ENCODE results near the gene SLC19A1.

Gene SLC19A1

DNA sequence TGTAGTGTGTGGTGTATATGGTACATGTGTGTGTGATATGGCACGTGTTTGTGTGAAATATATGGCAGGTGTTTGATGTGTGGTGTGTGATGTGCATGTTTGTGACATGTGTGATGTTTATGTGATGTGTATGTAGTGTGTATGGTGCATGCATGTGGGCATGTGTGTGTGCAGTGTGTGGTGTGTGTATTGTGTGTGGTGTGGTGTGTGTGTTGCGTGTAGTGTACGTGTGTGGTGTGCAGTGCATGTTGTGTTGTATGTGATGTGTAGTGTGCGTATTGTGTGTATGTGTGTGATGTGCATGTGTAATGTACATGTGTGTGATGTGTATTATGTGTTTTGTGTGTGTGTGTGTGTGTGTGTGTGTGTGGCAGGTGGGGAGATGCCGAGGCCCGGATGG is 65.7 kb downstream of the SLC19A1 start:
- no peak overlapping the region for H3K4me3 ChIP-seq (replicated peaks in 1 of 2; ENCODE audit: low read depth in 2 of 2, low read length in 2 of 2)
- TF ChIP-seq, protein P1, sequence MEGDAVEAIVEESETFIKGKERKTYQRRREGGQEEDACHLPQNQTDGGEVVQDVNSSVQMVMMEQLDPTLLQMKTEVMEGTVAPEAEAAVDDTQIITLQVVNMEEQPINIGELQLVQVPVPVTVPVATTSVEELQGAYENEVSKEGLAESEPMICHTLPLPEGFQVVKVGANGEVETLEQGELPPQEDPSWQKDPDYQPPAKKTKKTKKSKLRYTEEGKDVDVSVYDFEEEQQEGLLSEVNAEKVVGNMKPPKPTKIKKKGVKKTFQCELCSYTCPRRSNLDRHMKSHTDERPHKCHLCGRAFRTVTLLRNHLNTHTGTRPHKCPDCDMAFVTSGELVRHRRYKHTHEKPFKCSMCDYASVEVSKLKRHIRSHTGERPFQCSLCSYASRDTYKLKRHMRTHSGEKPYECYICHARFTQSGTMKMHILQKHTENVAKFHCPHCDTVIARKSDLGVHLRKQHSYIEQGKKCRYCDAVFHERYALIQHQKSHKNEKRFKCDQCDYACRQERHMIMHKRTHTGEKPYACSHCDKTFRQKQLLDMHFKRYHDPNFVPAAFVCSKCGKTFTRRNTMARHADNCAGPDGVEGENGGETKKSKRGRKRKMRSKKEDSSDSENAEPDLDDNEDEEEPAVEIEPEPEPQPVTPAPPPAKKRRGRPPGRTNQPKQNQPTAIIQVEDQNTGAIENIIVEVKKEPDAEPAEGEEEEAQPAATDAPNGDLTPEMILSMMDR (IDR thresholded peaks at IDR 0.05; ENCODE audit: low read depth, low read length) = no peak
- DNase-seq (ENCODE audit: low read depth in 2 of 2) = no peak

DNA sequence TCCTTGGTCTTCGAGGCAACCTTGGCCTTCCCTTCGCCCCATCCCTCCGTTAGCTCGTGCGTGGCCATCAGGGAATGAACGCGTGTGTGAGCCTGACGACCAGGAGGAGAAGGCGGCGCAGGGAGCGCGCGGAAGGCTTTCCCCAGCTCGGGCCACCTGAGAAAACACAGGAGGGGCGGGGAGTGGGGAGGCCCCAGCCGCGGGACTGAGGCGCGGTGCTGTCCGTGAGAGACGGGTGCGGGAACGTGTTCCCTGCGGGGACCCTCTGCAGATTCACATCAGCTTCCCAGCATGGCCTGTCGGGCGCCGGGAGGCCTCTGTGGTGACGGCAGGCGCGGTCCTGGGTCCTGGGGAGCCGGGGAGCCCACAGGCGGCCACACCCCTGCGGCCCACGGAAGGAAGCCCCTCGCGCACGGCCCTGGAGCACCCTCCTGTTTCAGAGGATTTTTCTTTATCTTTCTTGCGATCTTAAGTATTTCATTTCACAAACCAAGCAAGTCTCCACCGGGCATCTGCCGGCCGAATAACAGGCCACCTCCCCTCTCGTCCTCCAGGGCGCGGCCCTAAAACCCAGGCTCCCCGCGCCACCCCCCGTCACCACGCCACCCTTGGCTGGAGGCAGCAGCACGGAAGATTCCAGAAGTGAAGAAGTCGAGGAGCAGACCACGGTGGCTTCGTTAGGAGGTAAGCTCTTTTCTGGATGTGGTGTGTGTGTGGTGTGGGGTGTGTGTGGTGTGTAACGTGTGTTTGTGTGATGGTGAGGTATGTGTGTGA is 66.3 kb downstream of the SLC19A1 start:
- DNase-seq (ENCODE audit: low read depth in 2 of 2) = no peak
- TF ChIP-seq, protein P1 (IDR thresholded peaks at IDR 0.05; ENCODE audit: low read depth, low read length) = no peak
- H3K4me3 ChIP-seq (replicated peaks in 1 of 2; ENCODE audit: low read depth in 2 of 2, low read length in 2 of 2) = no peak overlapping the region

DNA sequence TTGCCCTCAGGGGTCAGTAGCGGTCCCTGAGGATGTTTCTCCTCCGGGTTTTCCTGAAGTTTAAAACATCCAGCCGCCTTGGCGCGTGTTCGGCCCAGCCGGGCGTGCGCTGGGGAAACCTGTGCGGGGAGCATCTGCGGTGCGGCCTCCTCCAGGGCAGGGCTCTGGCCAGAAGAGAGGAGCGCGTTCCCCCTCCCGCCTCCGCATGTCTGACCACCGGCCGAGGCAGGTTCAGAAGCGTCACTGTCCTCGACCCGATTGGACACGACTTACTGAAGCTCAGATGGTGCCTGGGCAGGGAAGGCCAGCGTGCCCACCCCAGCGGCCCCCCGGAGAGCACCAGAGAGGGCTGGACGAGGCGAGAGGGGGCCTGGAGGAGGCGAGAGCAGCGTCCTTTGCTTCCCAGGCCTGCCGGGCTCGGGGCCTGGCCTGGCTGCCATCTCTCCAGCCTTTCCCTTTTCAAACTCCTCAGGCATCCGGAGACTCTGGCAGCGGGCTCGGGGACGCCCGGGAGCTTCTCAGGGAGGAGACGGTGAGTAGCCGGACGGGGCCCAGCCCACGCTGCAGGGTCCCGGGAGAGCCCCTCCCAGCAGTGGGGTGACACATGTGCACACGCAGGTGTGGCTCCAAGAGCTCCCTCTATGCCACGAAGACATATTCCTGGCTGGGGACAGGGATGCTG is 67.1 kb downstream of the SLC19A1 start:
- no peak overlapping the region for H3K4me3 ChIP-seq (replicated peaks in 1 of 2; ENCODE audit: low read depth in 2 of 2, low read length in 2 of 2)
- DNase-seq (ENCODE audit: low read depth in 2 of 2) = no peak
- TF ChIP-seq, protein P1 (IDR thresholded peaks at IDR 0.05; ENCODE audit: low read depth, low read length) = no peak

DNA sequence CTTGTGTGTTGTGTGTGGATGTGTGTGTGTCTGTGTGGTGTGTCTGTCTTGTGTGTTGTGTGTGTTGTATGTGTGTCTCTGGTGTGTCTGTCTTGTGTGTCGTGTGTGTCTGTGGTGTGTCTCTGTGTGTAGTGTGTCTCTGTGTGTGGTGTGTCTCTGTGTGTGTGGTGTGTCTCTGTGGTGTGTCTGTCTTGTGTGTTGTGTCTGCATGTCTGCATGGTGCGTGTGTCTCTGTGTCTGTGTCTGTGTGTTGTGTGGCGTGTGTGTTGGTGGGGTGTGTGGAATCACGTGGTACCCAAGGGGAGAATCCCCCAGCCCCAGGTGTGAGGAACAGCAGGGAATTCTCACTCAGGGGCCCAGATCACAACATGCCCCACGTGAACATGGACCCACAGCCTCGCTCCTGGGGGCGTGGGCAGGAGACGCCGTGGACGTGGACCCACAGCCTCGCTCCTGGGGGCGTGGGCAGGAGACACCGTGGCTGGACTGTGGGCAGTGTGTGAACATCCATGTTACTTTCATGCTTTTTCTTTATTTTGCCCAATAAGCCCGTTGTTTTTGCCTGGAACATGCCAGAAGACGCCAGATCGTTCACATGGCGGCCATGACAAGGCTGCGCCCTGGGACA is 67.8 kb downstream of the SLC19A1 start:
- TF ChIP-seq, protein P1 (IDR thresholded peaks at IDR 0.05; ENCODE audit: low read depth, low read length) = no peak
- H3K4me3 ChIP-seq (replicated peaks in 1 of 2; ENCODE audit: low read depth in 2 of 2, low read length in 2 of 2) = no peak overlapping the region
- DNase-seq (ENCODE audit: low read depth in 2 of 2) = no peak

DNA sequence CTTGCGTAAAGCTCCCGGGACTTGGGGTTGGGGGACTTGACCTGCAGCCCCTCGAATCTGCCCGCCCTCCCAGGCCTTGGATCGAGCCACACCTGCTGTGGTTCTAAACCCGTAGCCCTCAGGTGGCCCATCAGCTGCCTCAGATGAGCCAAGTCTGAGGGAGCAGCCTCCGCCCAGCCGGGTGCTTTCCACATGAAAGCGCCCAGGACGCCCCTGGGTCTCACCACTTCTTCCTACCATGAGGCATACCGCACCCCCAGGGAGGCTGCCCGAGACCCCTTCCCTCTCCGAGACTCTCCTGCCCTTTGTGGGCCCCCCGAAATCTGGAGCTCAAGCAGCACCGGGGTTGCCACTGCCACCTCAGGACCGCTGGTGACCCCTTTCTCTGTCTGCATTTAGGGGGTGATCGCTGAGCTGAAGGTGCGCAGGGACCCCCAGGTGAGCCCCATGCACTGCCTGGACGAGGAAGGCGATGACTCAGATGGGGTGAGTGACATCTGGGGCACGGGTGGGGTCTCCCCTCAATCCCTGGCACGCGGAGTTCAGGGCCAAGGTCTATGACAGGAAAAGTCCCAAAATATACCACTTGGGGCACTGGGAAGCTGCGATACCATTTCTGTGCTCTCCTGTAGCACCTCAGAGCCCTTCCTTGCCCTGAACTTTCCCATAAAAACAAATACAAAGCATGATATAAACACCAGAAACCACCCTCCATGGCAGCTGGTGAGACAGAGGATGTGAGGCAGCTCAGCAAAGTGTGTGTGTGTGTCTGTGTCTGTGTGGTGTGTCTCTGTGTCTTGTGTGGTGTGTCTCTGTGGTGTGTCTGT is 68.5 kb downstream of the SLC19A1 start:
- no peak for DNase-seq (ENCODE audit: low read depth in 2 of 2)
- H3K4me3 ChIP-seq (replicated peaks in 1 of 2; ENCODE audit: low read depth in 2 of 2, low read length in 2 of 2) = no peak overlapping the region
- TF ChIP-seq, protein P1 (IDR thresholded peaks at IDR 0.05; ENCODE audit: low read depth, low read length) = no peak
